ENCODE results near the gene EPS8L2.
A peak's percentile ranks its signal among the peaks of the same experiment; 100 is the strongest.
"Not testable (repeated sequence)": the region's sequence is repeated elsewhere in the genome, so short reads cannot be mapped to it uniquely, and the experiment has no call there.

The EPS8L2 gene

GRCh38 chr11:733072-733471 is 27.0 kb downstream of the EPS8L2 start:
- no peak for DNase-seq (ENCODE audit: low read depth)
- H3K4me3 ChIP-seq (ENCODE audit: low read length), result no peak overlapping the region
- no peak for TF ChIP-seq CTCF (IDR thresholded peaks at IDR 0.05; ENCODE audit: insufficient read depth, low read depth, low read length, missing control alignments)

- not testable (repeated sequence) for DNase-seq (ENCODE audit: low read depth); H3K4me3 ChIP-seq (ENCODE audit: low read length)
These were observed 28.5 kb downstream of the EPS8L2 start for GRCh38 chr11:734541-734940.

- no peak for DNase-seq (ENCODE audit: low read depth)
- H3K4me3 ChIP-seq (ENCODE audit: low read length), result no peak overlapping the region
- no peak for TF ChIP-seq CTCF (IDR thresholded peaks at IDR 0.05; ENCODE audit: insufficient read depth, low read depth, low read length, missing control alignments)
These were observed 31.3 kb downstream of the EPS8L2 start for GRCh38 chr11:737366-737765.

DNA sequence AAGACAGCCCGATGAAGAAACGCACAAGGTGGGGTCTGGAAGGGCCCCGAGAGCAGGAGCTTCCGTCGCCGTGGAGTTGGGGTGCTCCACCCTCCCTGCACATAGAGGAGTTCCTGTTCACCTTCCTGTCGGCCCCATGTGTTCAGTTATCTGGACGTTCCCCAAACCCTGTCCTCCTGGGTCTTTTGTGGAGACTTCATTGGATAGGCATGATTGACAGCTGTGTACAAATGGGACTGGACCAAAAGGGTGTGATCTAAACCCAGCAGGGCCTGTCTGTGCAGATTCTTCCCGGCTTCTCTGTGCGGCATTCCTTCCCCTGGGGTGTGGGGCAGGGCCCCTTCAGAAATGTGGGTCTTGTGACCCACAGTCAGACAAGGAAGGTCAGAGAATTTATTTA is 31.9 kb downstream of the EPS8L2 start:
- DNase-seq (ENCODE audit: low read depth), result peak; percentile 55
- H3K4me3 ChIP-seq (ENCODE audit: low read length), result not testable (repeated sequence)

- no peak for TF ChIP-seq CTCF (IDR thresholded peaks at IDR 0.05; ENCODE audit: insufficient read depth, low read depth, low read length, missing control alignments)
- H3K4me3 ChIP-seq (ENCODE audit: low read length), result no peak overlapping the region
- DNase-seq (ENCODE audit: low read depth), result peak; percentile 46
These were observed 36.1 kb downstream of the EPS8L2 start for GRCh38 chr11:742156-742546.

DNA sequence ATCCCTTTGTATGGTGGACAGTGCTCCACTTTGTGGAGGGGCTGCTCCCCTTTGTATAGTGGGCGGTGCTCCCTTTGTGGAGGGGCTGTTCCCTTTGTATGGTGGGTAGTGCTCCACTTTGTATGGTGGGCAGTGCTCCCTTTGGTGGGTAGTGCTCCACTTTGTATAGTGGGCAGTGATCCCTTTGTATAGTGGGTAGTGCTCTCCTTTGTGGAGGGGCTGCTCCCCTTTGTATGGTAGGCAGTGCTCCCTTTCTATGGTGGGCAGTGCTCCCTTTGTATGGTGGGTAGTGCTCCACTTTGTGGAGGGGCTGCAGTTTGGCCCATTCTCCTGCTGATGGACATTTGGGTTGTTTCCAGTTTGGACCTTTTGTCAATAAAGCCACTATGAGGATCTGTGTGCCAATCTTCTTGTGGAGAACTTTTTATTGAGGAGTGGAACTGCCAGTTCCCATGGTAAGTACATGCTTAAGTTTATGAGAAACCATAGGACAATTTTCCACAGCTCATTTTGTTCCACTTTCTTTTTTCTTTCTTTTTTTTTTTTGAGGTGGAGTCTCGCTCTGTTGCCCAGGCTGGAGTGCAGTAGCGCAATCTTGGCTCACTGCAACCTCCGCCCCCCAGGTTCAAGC is 36.7 kb downstream of the EPS8L2 start:
- no peak for DNase-seq (ENCODE audit: low read depth)
- TF ChIP-seq CTCF (IDR thresholded peaks at IDR 0.05; ENCODE audit: insufficient read depth, low read depth, low read length, missing control alignments), result no peak
- no peak overlapping the region for H3K4me3 ChIP-seq (ENCODE audit: low read length)

GRCh38 chr11:745428-745827 is 39.4 kb downstream of the EPS8L2 start:
- TF ChIP-seq CTCF (IDR thresholded peaks at IDR 0.05; ENCODE audit: insufficient read depth, low read depth, low read length, missing control alignments), result no peak
- no peak for DNase-seq (ENCODE audit: low read depth)

DNA sequence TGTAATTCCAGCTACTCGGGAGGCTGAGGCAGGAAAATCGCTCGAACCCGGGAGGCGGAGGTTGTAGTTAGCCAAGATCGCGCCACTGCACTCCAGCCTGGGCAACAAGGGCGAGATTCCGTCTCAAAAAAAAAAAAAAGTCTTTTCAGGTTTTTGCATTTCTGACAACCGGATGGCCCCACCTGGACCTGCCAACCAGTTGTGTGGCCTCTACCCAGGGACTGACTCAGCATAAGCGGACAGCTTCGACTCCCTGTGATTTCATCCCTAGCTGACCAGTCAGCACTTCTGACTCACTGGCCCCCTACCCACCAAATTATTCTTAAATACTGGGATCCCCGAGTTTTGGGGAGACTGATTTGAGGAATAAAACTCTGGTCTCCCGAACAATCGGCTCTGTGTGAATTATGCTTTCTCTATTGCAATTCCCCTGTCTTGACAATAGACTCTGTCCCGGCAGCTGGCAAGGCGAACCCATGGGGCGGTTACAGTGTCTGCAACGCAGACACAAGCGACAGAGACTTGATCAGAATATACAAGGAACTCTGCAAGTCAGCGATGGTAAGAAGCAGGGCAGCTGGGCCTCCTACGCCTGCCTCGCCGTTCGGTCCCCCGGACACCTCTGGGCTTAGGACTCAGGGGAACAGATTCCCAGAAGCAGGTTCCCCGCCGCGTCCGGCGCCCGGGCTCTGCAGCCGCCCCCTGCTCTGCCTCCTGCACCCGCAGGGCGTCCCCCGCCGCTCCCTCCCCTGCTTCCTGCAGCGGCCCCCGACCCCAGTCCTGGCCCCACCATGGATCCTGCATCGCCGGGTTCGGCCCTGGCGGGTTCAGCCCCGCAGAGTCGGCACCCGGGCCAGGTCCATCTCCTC is 40.5 kb downstream of the EPS8L2 start:
- peak; percentile 38 for DNase-seq (ENCODE audit: low read depth)
- H3K4me3 ChIP-seq (ENCODE audit: low read length), result peak overlapping the region; percentile 62
- no peak for TF ChIP-seq CTCF (IDR thresholded peaks at IDR 0.05; ENCODE audit: insufficient read depth, low read depth, low read length, missing control alignments)

More at GRCh38 chr11:745428-745827, 39.4 kb downstream of the EPS8L2 start:
- H3K4me3 ChIP-seq (ENCODE audit: low read length), result no peak overlapping the region

Data from epithelial cell of esophagus (primary cell).